NOMO-1 (cell line): ENCODE data around the gene DIP2C.
"Not testable (repeated sequence)": the region's sequence is repeated elsewhere in the genome, so short reads cannot be mapped to it uniquely, and the experiment has no call there.

Source experiments
- DNase-seq, 2 experiments: peaks; one replicate each; lab custom pipeline; 2025; ENCODE audit not compliant: unreplicated experiment in 2 of 2; lab: John Stamatoyannopoulos, UW

Gene DIP2C

GRCh38 chr10:437698-438490 lies 251.6 kb downstream of the DIP2C start:
- no peak for DNase-seq

GRCh38 chr10:436911-437665 lies 252.4 kb downstream of the DIP2C start:
- DNase-seq: no peak

- DNase-seq: no peak
Observed at GRCh38 chr10:436013-436697, 253.3 kb downstream of the DIP2C start.

GRCh38 chr10:435397-435796 lies 254.1 kb downstream of the DIP2C start:
- no peak for DNase-seq

GRCh38 chr10:429696-430095 lies 259.8 kb downstream of the DIP2C start:
- DNase-seq: no peak

GRCh38 chr10:427761-428519 lies 261.5 kb downstream of the DIP2C start:
- no peak for DNase-seq

- DNase-seq: not testable (repeated sequence)
Observed at GRCh38 chr10:425365-425764, 264.1 kb downstream of the DIP2C start.

GRCh38 chr10:424724-425123 lies 264.7 kb downstream of the DIP2C start:
- DNase-seq: not testable (repeated sequence)

GRCh38 chr10:423178-423577 lies 266.3 kb downstream of the DIP2C start:
- no peak for DNase-seq

- no peak for DNase-seq
Observed at GRCh38 chr10:422675-423074, 266.8 kb downstream of the DIP2C start.

- no peak for DNase-seq
Observed at GRCh38 chr10:422241-422640, 267.2 kb downstream of the DIP2C start.

- no peak for DNase-seq
Observed at GRCh38 chr10:421170-421569, 268.3 kb downstream of the DIP2C start.

- DNase-seq: no peak
Observed at GRCh38 chr10:420154-421121, 269.0 kb downstream of the DIP2C start.

- DNase-seq: no peak
Observed at GRCh38 chr10:418894-419293, 270.6 kb downstream of the DIP2C start.

- no peak for DNase-seq
Observed at GRCh38 chr10:418226-418625, 271.2 kb downstream of the DIP2C start.

- no peak for DNase-seq
Observed at GRCh38 chr10:416091-416515, 273.4 kb downstream of the DIP2C start.

GRCh38 chr10:413662-414071 lies 275.8 kb downstream of the DIP2C start:
- DNase-seq: no peak

GRCh38 chr10:412109-412508 lies 277.4 kb downstream of the DIP2C start:
- DNase-seq: no peak

GRCh38 chr10:411603-412002 lies 277.9 kb downstream of the DIP2C start:
- no peak for DNase-seq
